ENCODE data around the gene LHFPL2.

GRCh38 chr5:78541086-78541654 lies 107.4 kb downstream of the LHFPL2 start:
- TF ChIP-seq CTCF (IDR thresholded peaks at IDR 0.05) (no peak), POLR2A (IDR thresholded peaks at IDR 0.05) (no peak)

Data from uterus (tissue), 2 donors.